GM21825 (cell line): ENCODE results near the gene RHOT1.
"Not testable (repeated sequence)": the region's sequence is repeated elsewhere in the genome, so short reads cannot be mapped to it uniquely, and the experiment has no call there.

Source experiments
- ATAC-seq: cut with Tn5 transposase; IDR thresholded peaks from one replicate; pipeline ENCODE4 v1.9.1; 2021; ENCODE audit warnings: mild to moderate bottlenecking, moderate library complexity; ENCODE audit not compliant: unreplicated experiment

Gene RHOT1

GRCh38 chr17:32158870-32159585 is 16.7 kb downstream of the RHOT1 start:
- no peak for ATAC-seq

- no peak for ATAC-seq
Measured at GRCh38 chr17:32159586-32160438, 17.5 kb downstream of the RHOT1 start.

GRCh38 chr17:32160526-32160925 is 18.2 kb downstream of the RHOT1 start:
- ATAC-seq = no peak

- ATAC-seq = no peak
Measured at GRCh38 chr17:32161029-32161428, 18.7 kb downstream of the RHOT1 start.

- no peak for ATAC-seq
Measured at GRCh38 chr17:32161506-32162365, 19.4 kb downstream of the RHOT1 start.

- no peak for ATAC-seq
Measured at GRCh38 chr17:32174889-32175288, 32.6 kb downstream of the RHOT1 start.

DNA sequence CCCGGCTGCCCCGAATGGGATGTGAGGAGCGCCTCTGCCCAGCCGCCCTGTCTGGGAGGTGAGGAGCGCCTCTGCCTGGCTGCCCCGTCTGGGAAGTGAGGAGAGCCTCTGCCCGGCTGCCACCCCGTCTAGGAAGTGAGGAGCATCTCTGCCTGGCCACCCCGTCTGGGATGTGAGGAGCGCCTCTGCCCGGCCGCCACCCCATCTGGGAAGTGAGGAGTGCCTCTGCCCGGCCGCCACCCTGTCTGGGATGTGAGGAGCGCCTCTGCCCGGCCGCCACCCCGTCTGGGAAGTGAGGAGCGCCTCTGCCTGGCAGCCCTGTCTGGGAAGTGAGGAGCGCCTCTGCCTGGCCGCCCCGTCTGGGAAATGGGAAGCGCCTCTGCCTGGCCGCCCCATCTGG is 36.4 kb downstream of the RHOT1 start:
- not testable (repeated sequence) for ATAC-seq

- not testable (repeated sequence) for ATAC-seq
Measured at GRCh38 chr17:32179103-32179502, 36.8 kb downstream of the RHOT1 start.

DNA sequence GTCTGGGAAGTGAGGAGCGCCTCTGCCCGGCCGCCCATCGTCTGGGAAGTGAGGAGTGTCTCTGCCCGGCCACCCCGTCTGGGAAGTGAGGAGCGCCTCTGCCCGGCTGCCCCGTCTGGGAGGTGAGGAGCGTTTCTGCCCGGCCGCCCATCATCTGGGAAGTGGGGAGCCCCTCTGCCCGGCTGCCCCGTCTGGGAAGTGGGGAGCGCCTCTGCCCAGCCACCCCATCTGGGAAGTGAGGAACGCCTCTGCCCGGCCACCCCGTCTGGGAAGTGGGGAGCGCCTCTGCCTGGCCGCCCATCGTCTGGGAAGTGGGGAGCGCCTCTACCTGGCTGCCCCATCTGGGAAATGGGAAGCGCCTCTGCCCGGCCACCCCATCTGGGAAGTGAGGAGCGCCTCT is 37.2 kb downstream of the RHOT1 start:
- ATAC-seq = not testable (repeated sequence)

DNA sequence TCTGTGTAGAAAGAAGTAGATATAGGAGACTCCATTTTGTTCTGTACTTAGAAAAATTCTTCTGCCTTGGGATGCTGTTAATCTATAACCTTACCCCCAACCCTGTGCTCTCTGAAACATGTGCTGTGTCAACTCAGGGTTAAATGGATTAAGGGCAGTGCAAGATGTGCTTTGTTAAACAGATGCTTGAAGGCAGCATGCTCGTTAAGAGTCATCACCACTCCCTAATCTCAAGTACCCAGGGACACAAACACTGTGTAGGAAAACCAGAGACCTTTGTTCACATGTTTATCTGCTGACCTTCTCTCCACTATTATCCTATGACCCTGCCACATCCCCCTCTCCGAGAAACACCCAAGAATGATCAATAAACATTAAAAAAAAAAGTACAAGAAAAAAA is 38.0 kb downstream of the RHOT1 start:
- not testable (repeated sequence) for ATAC-seq

- no peak for ATAC-seq
Measured at GRCh38 chr17:32185875-32186274, 43.6 kb downstream of the RHOT1 start.

- ATAC-seq = no peak
Measured at GRCh38 chr17:32187271-32187670, 45.0 kb downstream of the RHOT1 start.

DNA sequence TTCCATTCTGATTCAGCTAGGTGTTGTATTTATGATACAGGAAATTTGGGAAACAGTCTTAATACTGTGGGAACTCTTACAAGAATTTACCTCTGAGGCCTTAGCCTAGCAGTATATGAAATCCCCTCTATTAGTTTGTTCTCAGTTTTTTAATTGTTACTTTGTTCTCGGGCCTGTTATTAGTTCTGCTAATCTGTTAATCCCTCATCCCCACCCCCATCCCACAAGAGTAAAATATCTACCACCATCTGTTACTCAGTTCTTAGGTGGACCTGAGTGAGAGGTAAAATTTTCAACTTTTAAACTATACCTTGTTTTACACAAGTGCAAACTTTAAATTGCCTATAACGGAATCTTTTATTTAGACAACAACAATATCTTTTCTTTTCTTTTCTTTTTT is 47.0 kb downstream of the RHOT1 start:
- ATAC-seq = no peak

GRCh38 chr17:32191306-32191705 is 49.0 kb downstream of the RHOT1 start:
- ATAC-seq = no peak

- no peak for ATAC-seq
Measured at GRCh38 chr17:32192379-32192778, 50.1 kb downstream of the RHOT1 start.

DNA sequence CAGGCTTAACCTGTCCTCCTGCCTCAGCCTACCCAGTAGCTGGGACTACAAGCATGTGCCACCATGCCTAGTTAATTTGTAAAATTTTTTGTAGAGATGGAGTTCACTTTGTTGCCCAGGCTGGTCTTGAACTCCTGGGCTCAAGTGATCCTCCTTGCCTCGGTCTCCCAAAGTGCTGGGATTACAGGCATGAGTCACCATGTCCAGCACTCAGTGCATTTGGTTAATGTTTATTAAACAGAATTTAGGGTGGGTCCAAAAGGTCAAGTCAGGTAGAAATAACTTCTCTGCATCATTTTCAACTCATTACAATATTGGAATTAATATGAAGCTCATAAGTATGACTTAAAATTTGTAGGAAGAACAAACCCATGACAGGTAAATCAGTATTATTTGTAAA is 55.7 kb downstream of the RHOT1 start:
- no peak for ATAC-seq

- ATAC-seq = no peak
Measured at GRCh38 chr17:32206861-32207260, 64.6 kb downstream of the RHOT1 start.

- ATAC-seq = no peak
Measured at GRCh38 chr17:32208436-32208835, 66.1 kb downstream of the RHOT1 start.

DNA sequence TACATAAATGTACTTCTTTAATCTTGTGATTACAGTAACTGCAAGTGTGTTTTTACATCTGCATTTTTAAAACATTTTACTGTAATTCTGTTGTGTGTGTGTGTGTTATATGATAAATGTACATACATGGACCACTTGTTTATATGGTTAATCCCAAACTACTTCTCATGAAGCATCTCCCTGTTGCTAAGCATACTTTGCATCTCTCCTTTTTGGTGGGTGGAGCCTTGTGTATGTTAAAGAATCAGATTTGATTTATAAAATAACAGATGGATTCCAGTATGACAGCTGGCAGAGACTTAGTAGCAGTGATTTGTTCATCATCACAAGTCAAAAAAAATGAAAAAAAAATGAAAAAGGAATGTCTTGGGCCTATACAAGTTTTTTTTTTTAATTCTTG is 67.3 kb downstream of the RHOT1 start:
- ATAC-seq = no peak

DNA sequence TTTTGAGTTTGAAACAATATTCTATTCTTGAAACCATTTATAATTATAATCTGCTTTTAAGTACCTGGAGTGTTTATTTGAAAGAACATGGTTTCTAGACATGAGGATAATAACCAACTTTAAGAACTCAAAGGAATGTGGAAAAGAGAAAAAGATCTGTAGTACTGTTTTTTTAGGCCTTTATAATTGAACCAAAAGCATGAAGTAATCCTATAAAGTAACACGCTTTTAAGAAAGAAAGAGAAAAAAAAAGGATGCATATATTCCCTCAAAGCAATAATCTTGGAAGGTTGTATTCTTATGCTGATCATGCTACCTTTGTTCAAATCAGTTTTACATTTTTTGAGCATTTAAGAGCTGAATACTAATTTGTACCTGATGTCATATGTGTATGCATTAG is 69.4 kb downstream of the RHOT1 start:
- no peak for ATAC-seq

DNA sequence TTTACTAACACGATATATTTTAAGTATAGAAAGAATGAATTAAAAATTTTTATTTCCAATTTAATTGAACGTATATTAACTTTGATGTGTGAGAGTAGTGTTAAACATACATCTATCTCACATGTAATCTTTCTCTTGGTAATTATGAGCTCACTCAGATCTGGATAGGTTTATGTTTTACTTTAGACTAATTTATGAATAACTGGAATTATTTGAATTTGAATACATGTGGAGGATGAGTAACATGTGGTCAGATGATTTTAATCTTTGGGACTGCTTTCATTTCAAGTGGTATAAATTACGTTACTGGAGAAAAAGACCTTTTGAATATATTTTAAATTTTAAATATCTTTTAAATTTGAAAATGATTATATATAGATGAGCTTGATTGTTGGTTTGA is 73.4 kb downstream of the RHOT1 start:
- no peak for ATAC-seq
